Spinal cord (tissue), 10 donors: Measurements from ENCODE around the gene RGS7. TPM values are rescaled to one million over a fixed set of nuclear protein-coding genes. Genes with fewer than 3 reads are reported as not detected.
"Not testable (repeated sequence)": the region's sequence is repeated elsewhere in the genome, so short reads cannot be mapped to it uniquely, and the experiment has no call there.

Experiments used
- DNase-seq, 6 donors: peaks; one replicate each; pipeline versions ENCODE4 v3.0.0 to v3.0.0-alpha.2; 2013 to 2015; ENCODE audit warnings: low spot score in 6 of 6, low read depth in 4 of 6
- H3K27ac ChIP-seq: one replicate; pipeline ENCODE4 v1.5.1; 2013; ENCODE audit warnings: low read depth, low read length, control low read depth
- H3K27me3 ChIP-seq: one replicate; pipeline ENCODE4 v1.6.1; 2013; ENCODE audit warnings: low read length; ENCODE audit not compliant: control insufficient read depth, insufficient read depth
- H3K36me3 ChIP-seq: one replicate; pipeline ENCODE4 v1.6.1; 2013; ENCODE audit warnings: low read length; ENCODE audit not compliant: control insufficient read depth, insufficient read depth
- H3K4me1 ChIP-seq: one replicate; pipeline ENCODE4 v1.6.1; 2013; ENCODE audit warnings: low read length; ENCODE audit not compliant: control insufficient read depth, insufficient read depth
- H3K4me3 ChIP-seq: one replicate; pipeline ENCODE4 v1.5.1; 2013; ENCODE audit warnings: low read depth, low read length, control low read depth
- H3K9me3 ChIP-seq: one replicate; pipeline ENCODE4 v1.6.1; 2013; ENCODE audit warnings: low read length; ENCODE audit not compliant: control insufficient read depth, insufficient read depth
- WGBS: methylation state at CpG from one replicate; pipeline ENCODE4 v1.1.5; 2013; ENCODE audit warnings: missing lambda C conversion rate; ENCODE audit not compliant: insufficient coverage; 5-methylcytosine and 5-hydroxymethylcytosine counted together
- polyA plus RNA-seq, 2 donors: library from polyadenylated mRNA; unstranded; fragments of 120-200 nt; gene quantifications; one replicate each; pipeline ENCODE4 v1.2.1, GENCODE V29; 2013; ENCODE audit not compliant: insufficient read length in 2 of 2
- total RNA-seq, 2 donors: library from RNA; depleted of rRNA in 1 of 2; stranded (reverse); fragments of 120-200 nt in 1 of 2; fragments of >200 nt in 1 of 2; gene quantifications; one replicate each; pipeline versions ENCODE4 v1.2.3 to v1.2.4, GENCODE V29; 2013 to 2014
- donor health status: healthy.

RGS7 gene
- total and polyA plus RNA-seq, 4 donors, result 9.5 to 44.1 (median 31.3) TPM

DNA sequence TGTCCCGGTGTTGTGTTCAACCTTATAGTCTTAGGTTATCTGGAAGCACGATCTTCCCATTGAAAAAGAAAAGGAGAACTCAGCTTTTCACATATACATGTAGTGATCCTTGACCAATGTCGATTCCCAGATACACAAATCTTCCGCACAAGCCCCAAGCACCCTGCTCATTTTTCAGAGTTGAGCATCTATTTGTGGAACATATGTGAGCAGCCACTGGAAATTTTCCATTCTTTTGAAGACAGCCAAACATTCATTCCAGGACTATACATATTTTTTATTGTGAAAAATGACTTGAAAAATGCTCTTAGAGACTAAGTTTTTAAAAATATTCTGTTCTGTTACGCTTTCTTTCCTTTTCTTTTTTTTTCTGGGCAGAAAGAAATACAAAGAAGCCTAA, 371.9 kb downstream of the RGS7 start:
- 100% methylated on average over 1 of the region's 5 CpGs for WGBS
- Histone ChIP-seq H3K27ac (no peak overlapping the region), H3K9me3 (no peaks in the 10 kb centered on the region), H3K27me3 (no peaks in the 10 kb centered on the region), H3K36me3 (no peaks in the 10 kb centered on the region), H3K4me1 (no peaks in the 10 kb centered on the region), H3K4me3 (no peak overlapping the region)
- peak in 1 of 6 donors; percentile 16 for DNase-seq

DNA sequence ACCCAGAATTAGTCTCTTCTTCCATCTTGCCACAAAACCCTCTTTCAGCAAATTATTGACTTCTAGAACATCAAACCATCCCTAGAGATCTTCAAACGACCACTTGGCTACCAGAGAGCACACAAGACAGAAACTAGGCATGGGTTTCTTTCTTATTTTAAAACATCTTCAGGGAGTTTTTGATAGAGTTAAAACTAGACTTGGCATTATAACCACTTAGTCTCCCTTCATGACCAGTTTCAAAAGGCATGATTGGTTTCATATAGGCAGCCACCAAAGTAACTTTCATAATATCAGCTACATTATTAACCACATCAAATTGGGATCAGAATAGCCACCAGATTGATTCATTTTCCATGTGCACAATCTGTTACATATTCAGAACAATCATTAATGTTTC, 376.7 kb downstream of the RGS7 start:
- DNase-seq, result no peak
- H3K27me3 ChIP-seq, result no peaks in the 10 kb centered on the region
- WGBS, result no CpG with 5 or more reads among the region's 1 CpG
- H3K4me1 ChIP-seq, result no peaks in the 10 kb centered on the region
- no peak overlapping the region for H3K4me3 ChIP-seq
- no peak overlapping the region for H3K27ac ChIP-seq
- H3K36me3 ChIP-seq, result no peaks in the 10 kb centered on the region
- no peaks in the 10 kb centered on the region for H3K9me3 ChIP-seq

DNA sequence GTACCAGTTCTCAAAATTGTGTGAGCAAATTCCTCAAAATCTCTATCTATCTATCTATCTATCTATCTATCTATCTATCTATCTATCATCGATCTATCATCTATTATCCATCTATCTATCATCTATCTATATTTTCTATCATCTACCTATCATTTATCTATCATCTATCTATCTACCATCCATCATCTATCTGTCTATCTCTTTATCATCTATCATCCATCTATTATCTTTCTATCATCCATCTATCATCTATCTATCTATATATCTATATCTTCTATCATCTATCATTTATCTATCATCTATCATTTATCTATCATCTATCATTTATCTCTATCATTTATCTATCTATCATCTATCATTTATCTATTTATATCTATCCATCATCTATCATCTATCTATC, 380.3 kb downstream of the RGS7 start:
- no peaks in the 10 kb centered on the region for H3K9me3 ChIP-seq
- H3K4me3 ChIP-seq, result no peak overlapping the region
- H3K36me3 ChIP-seq, result no peaks in the 10 kb centered on the region
- no peak for DNase-seq
- 100% methylated on average over 1 of the region's 1 CpG for WGBS
- no peak overlapping the region for H3K27ac ChIP-seq
- no peaks in the 10 kb centered on the region for H3K27me3 ChIP-seq
- no peaks in the 10 kb centered on the region for H3K4me1 ChIP-seq

DNA sequence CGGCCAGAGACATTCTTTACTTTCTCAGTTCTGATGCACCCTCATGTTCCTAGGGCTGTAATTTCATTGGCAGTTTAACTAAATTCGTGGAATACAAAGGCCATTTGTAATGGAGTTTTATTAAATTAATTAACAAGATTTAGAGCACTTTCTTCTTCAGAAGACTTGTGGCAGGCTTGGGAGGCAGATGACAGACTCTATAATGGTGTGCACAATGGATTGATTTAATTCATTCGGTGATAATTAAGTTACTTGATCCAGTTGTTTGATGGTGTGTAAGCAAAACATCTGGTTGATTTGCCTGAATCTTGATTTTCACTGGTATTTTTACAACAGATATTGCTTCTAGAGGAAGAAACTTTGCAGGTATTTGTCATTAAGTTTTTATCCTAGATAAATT, 383.1 kb downstream of the RGS7 start:
- no peak for DNase-seq
- no peak overlapping the region for H3K27ac ChIP-seq
- no peaks in the 10 kb centered on the region for H3K4me1 ChIP-seq
- H3K9me3 ChIP-seq, result no peaks in the 10 kb centered on the region
- H3K4me3 ChIP-seq, result no peak overlapping the region
- WGBS, result no CpG with 5 or more reads among the region's 3 CpGs
- H3K36me3 ChIP-seq, result no peaks in the 10 kb centered on the region
- no peaks in the 10 kb centered on the region for H3K27me3 ChIP-seq

DNA sequence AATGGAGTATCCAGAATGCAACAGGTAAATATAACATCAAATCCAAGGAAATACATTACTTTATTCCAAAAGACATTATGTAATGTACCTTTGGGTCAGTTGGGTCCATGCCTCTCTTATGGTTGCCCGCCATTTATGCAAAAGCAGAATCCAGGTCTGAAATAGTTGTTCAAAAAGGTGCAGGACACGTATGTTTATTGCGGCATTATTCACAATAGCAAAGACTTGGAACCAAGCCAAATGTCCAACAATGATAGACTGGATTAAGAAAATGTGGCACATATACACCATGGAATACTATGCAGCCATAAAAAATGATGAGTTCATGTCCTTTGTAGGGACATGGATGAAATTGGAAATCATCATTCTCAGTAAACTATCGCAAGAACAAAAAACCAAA, 384.9 kb downstream of the RGS7 start:
- not testable (repeated sequence) for H3K4me3 ChIP-seq, H3K4me1 ChIP-seq, H3K27me3 ChIP-seq, DNase-seq, H3K9me3 ChIP-seq, H3K36me3 ChIP-seq, H3K27ac ChIP-seq
- no CpG with 5 or more reads among the region's 4 CpGs for WGBS

DNA sequence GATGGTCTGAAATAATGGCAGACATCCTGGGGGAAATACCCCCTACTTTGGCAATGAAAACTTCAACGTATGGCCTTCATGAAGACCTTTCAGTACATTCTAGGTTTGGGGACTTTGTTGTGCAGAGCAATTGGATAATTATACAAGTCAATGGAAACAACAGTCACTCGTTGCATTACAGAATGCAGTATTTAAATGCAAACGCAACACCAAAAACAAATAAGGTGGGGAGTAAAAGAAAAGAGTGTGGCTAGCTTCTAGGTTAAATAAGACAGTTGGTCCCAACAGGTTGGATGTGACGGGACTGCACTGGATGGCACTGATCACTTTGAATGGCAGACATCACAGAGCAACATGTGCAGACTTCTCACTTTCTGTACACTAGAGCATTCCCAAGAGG, 386.8 kb downstream of the RGS7 start:
- H3K9me3 ChIP-seq, result no peaks in the 10 kb centered on the region
- H3K4me1 ChIP-seq, result no peaks in the 10 kb centered on the region
- H3K4me3 ChIP-seq, result no peak overlapping the region
- no peak for DNase-seq
- WGBS, result 94% methylated on average over 2 of the region's 4 CpGs
- H3K36me3 ChIP-seq, result no peaks in the 10 kb centered on the region
- H3K27me3 ChIP-seq, result no peaks in the 10 kb centered on the region
- no peak overlapping the region for H3K27ac ChIP-seq

DNA sequence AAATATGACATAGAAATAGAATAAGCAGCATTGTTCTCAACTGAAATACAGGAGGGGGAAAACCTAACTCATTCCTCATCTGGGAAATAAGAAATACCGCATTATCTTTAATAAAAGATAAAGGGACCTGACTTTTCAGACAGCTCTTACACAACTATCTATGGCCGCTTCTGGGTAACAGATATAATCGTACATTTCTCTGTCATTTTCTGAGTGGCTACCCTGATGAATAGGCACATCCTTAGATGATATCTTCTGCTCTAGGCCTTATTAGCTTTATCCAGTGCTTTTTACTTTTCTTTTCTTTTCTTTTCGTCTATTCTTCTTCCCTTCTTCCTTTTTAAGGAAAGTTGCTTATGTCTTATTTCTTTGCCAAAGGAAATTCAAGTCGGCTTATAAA, 388.1 kb downstream of the RGS7 start:
- H3K4me3 ChIP-seq, result no peak overlapping the region
- no peak overlapping the region for H3K27ac ChIP-seq
- H3K27me3 ChIP-seq, result no peaks in the 10 kb centered on the region
- H3K9me3 ChIP-seq, result no peaks in the 10 kb centered on the region
- DNase-seq, result no peak
- H3K4me1 ChIP-seq, result no peaks in the 10 kb centered on the region
- no peaks in the 10 kb centered on the region for H3K36me3 ChIP-seq
- 85% methylated on average over 4 of the region's 5 CpGs for WGBS

DNA sequence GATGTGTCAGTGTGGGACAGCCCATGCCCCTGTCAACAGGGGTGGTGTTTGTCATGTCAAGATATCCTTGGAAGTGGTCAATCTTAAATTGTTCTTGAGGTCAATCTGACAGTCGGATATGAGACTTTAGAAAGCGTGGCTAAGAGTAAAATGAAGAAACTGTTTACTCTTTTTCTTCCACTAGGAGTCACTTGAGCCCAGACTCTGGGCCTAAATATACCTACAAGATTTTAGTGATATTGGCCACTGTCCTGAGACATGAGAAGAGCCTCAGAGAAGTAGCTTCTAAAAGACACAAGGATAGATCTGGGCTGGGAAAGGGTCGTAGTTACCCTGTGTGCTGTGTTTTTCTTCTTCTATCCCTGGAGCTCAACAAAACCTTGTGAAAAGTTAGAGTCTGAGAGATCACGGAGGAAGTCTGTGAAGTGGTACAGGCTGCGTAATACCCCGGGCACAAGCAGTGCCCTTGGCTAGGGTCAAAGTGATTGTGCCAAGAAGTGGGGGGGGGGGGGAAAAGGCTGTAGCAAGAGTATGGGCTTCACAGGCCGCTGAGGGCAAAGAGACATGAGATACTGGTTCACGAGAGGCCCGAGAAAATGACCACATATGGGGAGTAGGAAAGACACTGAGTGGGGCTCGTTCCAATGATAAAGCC, 389.8 kb downstream of the RGS7 start:
- DNase-seq, result peak in 2 of 6 donors; percentile 26 to 74
- Histone ChIP-seq H3K36me3 (no peaks in the 10 kb centered on the region), H3K9me3 (no peaks in the 10 kb centered on the region), H3K27ac (no peak overlapping the region), H3K27me3 (no peaks in the 10 kb centered on the region), H3K4me1 (no peaks in the 10 kb centered on the region), H3K4me3 (no peak overlapping the region)
- 92% methylated on average over 7 of the region's 10 CpGs for WGBS

DNA sequence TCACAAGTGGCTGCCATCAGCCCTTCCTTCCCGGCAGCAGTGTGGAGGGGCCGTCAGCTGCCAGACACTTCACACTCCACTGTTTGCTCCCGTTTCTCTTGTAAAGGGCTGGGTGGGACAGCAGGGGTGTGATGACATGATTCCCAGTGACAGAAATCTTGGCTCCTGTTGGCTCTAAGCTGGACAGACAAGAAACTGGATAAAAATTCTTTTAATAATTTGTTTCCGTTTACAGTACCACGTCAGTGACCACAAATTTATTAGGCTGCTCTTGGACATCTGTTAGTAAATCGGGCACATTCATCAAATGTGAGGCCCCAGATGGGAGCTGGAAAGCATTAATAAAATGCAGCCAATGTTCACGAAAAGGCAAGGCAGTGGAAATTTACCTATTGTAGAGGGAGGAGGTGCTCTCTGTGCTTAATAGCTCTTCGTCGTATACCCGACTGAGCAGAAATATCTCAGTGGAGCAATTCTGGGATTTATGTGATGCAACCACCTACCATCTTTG, 391.4 kb downstream of the RGS7 start:
- 39% methylated on average over 3 of the region's 10 CpGs for WGBS
- H3K9me3 ChIP-seq, result no peaks in the 10 kb centered on the region

DNA sequence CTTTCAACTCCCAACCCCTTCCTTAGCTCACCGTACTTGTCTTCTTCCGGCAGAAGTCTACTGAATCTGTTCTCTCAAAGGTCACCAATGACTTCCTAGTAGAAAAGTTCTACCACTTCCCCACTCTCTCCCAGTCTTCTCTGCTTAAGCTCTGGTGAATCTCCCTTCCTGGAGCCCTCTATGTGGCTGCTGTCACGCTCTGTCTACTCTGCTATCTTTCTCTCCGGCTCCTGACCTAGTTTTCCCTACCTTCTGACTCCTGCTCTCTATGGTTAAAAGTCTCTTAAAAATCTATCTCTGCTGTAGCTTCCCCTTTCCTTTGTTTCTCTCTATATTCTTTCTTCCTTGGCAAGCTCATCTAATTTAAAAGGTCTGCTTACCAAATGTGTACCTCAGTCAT, 394.9 kb downstream of the RGS7 start:
- no peak overlapping the region for H3K27ac ChIP-seq
- 98% methylated on average over 3 of the region's 4 CpGs for WGBS
- no peak overlapping the region for H3K4me3 ChIP-seq
- H3K4me1 ChIP-seq, result no peaks in the 10 kb centered on the region
- H3K27me3 ChIP-seq, result no peaks in the 10 kb centered on the region
- no peaks in the 10 kb centered on the region for H3K36me3 ChIP-seq
- no peaks in the 10 kb centered on the region for H3K9me3 ChIP-seq
- no peak for DNase-seq

More for the DNA sequence above, 391.4 kb downstream of the RGS7 start:
- H3K4me1 ChIP-seq, result no peaks in the 10 kb centered on the region
- H3K27ac ChIP-seq, result no peak overlapping the region
- DNase-seq, result peak in 2 of 6 donors; percentile 49 to 81
- no peaks in the 10 kb centered on the region for H3K36me3 ChIP-seq
- no peak overlapping the region for H3K4me3 ChIP-seq
- no peaks in the 10 kb centered on the region for H3K27me3 ChIP-seq
